ENCODE measurements around the gene NARF.
"Not testable (repeated sequence)": the region's sequence is repeated elsewhere in the genome, so short reads cannot be mapped to it uniquely, and the experiment has no call there.

NARF gene

GRCh38 chr17:82449131-82449882 lies 9.2 kb upstream of the NARF start:
- DNase-seq, result peak; percentile 84

GRCh38 chr17:82449883-82450356 lies 8.6 kb upstream of the NARF start:
- DNase-seq, result no peak

GRCh38 chr17:82450357-82451106 lies 8.0 kb upstream of the NARF start, which contains the start of gene CYBC1:
CYBC1 (minus strand) TSS chr17:82450752; CDS start chr17:82449254, 1,498 bp downstream.
- DNase-seq, result peak; percentile 99

GRCh38 chr17:82452162-82452561 lies 6.4 kb upstream of the NARF start:
- no peak for DNase-seq

- not testable (repeated sequence) for DNase-seq
Measured at GRCh38 chr17:82453151-82453550, 5.4 kb upstream of the NARF start.

GRCh38 chr17:82453706-82454105 lies 4.8 kb upstream of the NARF start:
- DNase-seq, result not testable (repeated sequence)

GRCh38 chr17:82457073-82457928 lies 1.2 kb upstream of the NARF start:
- DNase-seq, result no peak

GRCh38 chr17:82457929-82458178 lies 687 bp upstream of the NARF start:
- DNase-seq, result no peak

- no peak for DNase-seq
Measured at GRCh38 chr17:82458885-82459424, 414 bp downstream of the NARF start.

GRCh38 chr17:82459936-82460335 lies 1.4 kb downstream of the NARF start:
- DNase-seq, result not testable (repeated sequence)

- DNase-seq, result no peak
Measured at GRCh38 chr17:82461827-82462524, 3.4 kb downstream of the NARF start.

- no peak for DNase-seq
Measured at GRCh38 chr17:82463391-82463790, 4.8 kb downstream of the NARF start.

GRCh38 chr17:82463925-82464566 lies 5.5 kb downstream of the NARF start:
- no peak for DNase-seq

GRCh38 chr17:82464567-82464929 lies 6.0 kb downstream of the NARF start:
- no peak for DNase-seq

- DNase-seq, result no peak
Measured at GRCh38 chr17:82465023-82465603, 6.6 kb downstream of the NARF start.

GRCh38 chr17:82468692-82469091 lies 10.2 kb downstream of the NARF start:
- DNase-seq, result no peak

GRCh38 chr17:82470065-82470464 lies 11.5 kb downstream of the NARF start:
- no peak for DNase-seq

- DNase-seq, result no peak
Measured at GRCh38 chr17:82474223-82475010, 15.9 kb downstream of the NARF start.

GRCh38 chr17:82475458-82475857 lies 16.9 kb downstream of the NARF start:
- no peak for DNase-seq

GRCh38 chr17:82477934-82478333 lies 19.4 kb downstream of the NARF start:
- no peak for DNase-seq

GRCh38 chr17:82479602-82480001 lies 21.1 kb downstream of the NARF start:
- DNase-seq, result no peak

Measured in activated CD8-positive, alpha-beta memory T cell treated with anti-CD3 and anti-CD28 coated beads, Interleukin-2, amount 50 U/mL, for 48 hours (primary cell).